Measurements from ENCODE around the gene FBL. TPM values are rescaled to one million over a fixed set of nuclear protein-coding genes. Genes with fewer than 3 reads are reported as not detected.
A peak's percentile ranks its signal among the peaks of the same experiment; 100 is the strongest.
"Not testable (repeated sequence)": the region's sequence is repeated elsewhere in the genome, so short reads cannot be mapped to it uniquely, and the experiment has no call there.

The FBL gene
- 605 and 614 TPM in 2 replicates for total RNA-seq

- Mint-ChIP-seq H3K36me3 (ENCODE audit: low read depth) (peaks cover 14% of the 10 kb centered on the region), H3K4me1 (peaks cover 43% of the 10 kb centered on the region), H3K9me3 (peaks cover 3% of the 10 kb centered on the region), H3K27ac (peak within 1 kb of the TSS; percentile 92), H3K27me3 (no peaks in the 10 kb centered on the region), H3K4me3 (peak within 1 kb of the TSS; percentile 93)
- intact Hi-C loops (cut with micrococcal nuclease): loop anchor here (1.0 to 10.0 kb wide), 5 partner anchors 12 to 291 kb away; partner anchors contain the start of genes DYRK1B and PSMC4
- peak; percentile 100 for DNase-seq
These were observed at the start of gene FBL for GRCh38 chr19:39845933-39846677. TSS of gene FBL (minus strand) at chr19:39846379. CDS start at chr19:39846300, 79 bp downstream.

- H3K4me1 Mint-ChIP-seq; H3K27ac Mint-ChIP-seq; intact Hi-C loops (cut with micrococcal nuclease); H3K4me3 Mint-ChIP-seq; H3K27me3 Mint-ChIP-seq; H3K36me3 Mint-ChIP-seq (ENCODE audit: low read depth); H3K9me3 Mint-ChIP-seq; DNase-seq: not testable (repeated sequence)
These were observed 48.9 kb upstream of the FBL start for GRCh38 chr19:39895096-39895495.

GRCh38 chr19:39894236-39894606 is 48.0 kb upstream of the FBL start:
- H3K4me1 Mint-ChIP-seq; DNase-seq; H3K9me3 Mint-ChIP-seq; H3K4me3 Mint-ChIP-seq; intact Hi-C loops (cut with micrococcal nuclease); H3K36me3 Mint-ChIP-seq (ENCODE audit: low read depth); H3K27me3 Mint-ChIP-seq; H3K27ac Mint-ChIP-seq: not testable (repeated sequence)

GRCh38 chr19:39893366-39894235 is 47.4 kb upstream of the FBL start:
- H3K4me3 Mint-ChIP-seq; H3K27ac Mint-ChIP-seq; intact Hi-C loops (cut with micrococcal nuclease); H3K27me3 Mint-ChIP-seq; H3K36me3 Mint-ChIP-seq (ENCODE audit: low read depth); H3K4me1 Mint-ChIP-seq; H3K9me3 Mint-ChIP-seq: not testable (repeated sequence)
- DNase-seq: peak; percentile 66

GRCh38 chr19:39892506-39892902 is 46.3 kb upstream of the FBL start:
- H3K4me3 Mint-ChIP-seq; DNase-seq; H3K4me1 Mint-ChIP-seq; H3K36me3 Mint-ChIP-seq (ENCODE audit: low read depth); H3K27ac Mint-ChIP-seq; intact Hi-C loops (cut with micrococcal nuclease); H3K27me3 Mint-ChIP-seq; H3K9me3 Mint-ChIP-seq: not testable (repeated sequence)

GRCh38 chr19:39891660-39892505 is 45.7 kb upstream of the FBL start:
- H3K36me3 Mint-ChIP-seq (ENCODE audit: low read depth); H3K4me3 Mint-ChIP-seq; H3K27ac Mint-ChIP-seq; intact Hi-C loops (cut with micrococcal nuclease); H3K9me3 Mint-ChIP-seq; H3K4me1 Mint-ChIP-seq; DNase-seq; H3K27me3 Mint-ChIP-seq: not testable (repeated sequence)

GRCh38 chr19:39890755-39891551 is 44.8 kb upstream of the FBL start:
- intact Hi-C loops (cut with micrococcal nuclease): no loop called here
- no peak overlapping the region for H3K27ac Mint-ChIP-seq

GRCh38 chr19:39889872-39890754 is 43.9 kb upstream of the FBL start:
- intact Hi-C loops (cut with micrococcal nuclease); H3K9me3 Mint-ChIP-seq; H3K27me3 Mint-ChIP-seq; H3K36me3 Mint-ChIP-seq (ENCODE audit: low read depth); H3K4me1 Mint-ChIP-seq; H3K27ac Mint-ChIP-seq; DNase-seq; H3K4me3 Mint-ChIP-seq: not testable (repeated sequence)

More at GRCh38 chr19:39890755-39891551, 44.8 kb upstream of the FBL start:
- Mint-ChIP-seq H3K9me3 (no peaks in the 10 kb centered on the region), H3K27me3 (no peaks in the 10 kb centered on the region), H3K4me3 (no peak overlapping the region), H3K36me3 (ENCODE audit: low read depth) (no peaks in the 10 kb centered on the region), H3K4me1 (peaks cover 4% of the 10 kb centered on the region)
- no peak for DNase-seq

GRCh38 chr19:39887456-39887951 is 41.3 kb upstream of the FBL start:
- H3K27me3 Mint-ChIP-seq; DNase-seq; intact Hi-C loops (cut with micrococcal nuclease); H3K4me1 Mint-ChIP-seq; H3K4me3 Mint-ChIP-seq; H3K36me3 Mint-ChIP-seq (ENCODE audit: low read depth); H3K9me3 Mint-ChIP-seq; H3K27ac Mint-ChIP-seq: not testable (repeated sequence)

GRCh38 chr19:39885821-39886554 is 39.8 kb upstream of the FBL start:
- intact Hi-C loops (cut with micrococcal nuclease): not testable (repeated sequence)

GRCh38 chr19:39884721-39885120 is 38.5 kb upstream of the FBL start:
- H3K4me1 Mint-ChIP-seq; H3K36me3 Mint-ChIP-seq (ENCODE audit: low read depth); H3K4me3 Mint-ChIP-seq; H3K9me3 Mint-ChIP-seq; DNase-seq; intact Hi-C loops (cut with micrococcal nuclease); H3K27ac Mint-ChIP-seq; H3K27me3 Mint-ChIP-seq: not testable (repeated sequence)

More at GRCh38 chr19:39885821-39886554, 39.8 kb upstream of the FBL start:
- H3K27ac Mint-ChIP-seq; H3K36me3 Mint-ChIP-seq (ENCODE audit: low read depth); H3K9me3 Mint-ChIP-seq; H3K4me1 Mint-ChIP-seq; H3K4me3 Mint-ChIP-seq; H3K27me3 Mint-ChIP-seq; DNase-seq: not testable (repeated sequence)

GRCh38 chr19:39882645-39883044 is 36.5 kb upstream of the FBL start:
- H3K9me3 Mint-ChIP-seq; H3K27me3 Mint-ChIP-seq; H3K4me1 Mint-ChIP-seq; DNase-seq; H3K36me3 Mint-ChIP-seq (ENCODE audit: low read depth); intact Hi-C loops (cut with micrococcal nuclease); H3K4me3 Mint-ChIP-seq; H3K27ac Mint-ChIP-seq: not testable (repeated sequence)

Data from activated CD4-positive, alpha-beta T cell treated with anti-CD3 and anti-CD28 coated beads, Interleukin-2, amount 10 ng/mL, durations not matched to agents 24 days and 14 days (primary cell).